Measurements from ENCODE around the gene CCIN.

Gene CCIN

DNA sequence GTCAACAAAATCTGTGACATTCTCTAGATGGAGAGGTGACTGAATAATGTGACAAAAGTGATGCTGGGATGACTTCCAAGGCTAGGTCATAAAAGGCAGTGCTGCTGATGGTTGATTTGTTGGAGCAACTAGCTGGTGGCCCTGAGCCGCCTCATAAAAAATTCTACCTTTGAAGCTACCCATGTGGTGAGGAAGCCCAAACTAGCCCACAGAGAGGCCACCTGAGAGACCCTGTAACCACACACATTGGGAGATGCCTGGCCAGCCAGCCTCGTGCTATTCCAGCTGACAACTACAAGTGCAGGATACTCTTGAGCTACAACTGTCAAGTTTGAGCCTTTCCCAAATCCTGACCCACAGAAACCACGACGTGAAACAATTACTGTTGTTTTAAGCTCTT lies 44.2 kb downstream of the CCIN start:
- in situ Hi-C loops (cut with HindIII; ENCODE audit: low pct_unique_long_range_greater_than_20kb, low sequenced_read_pairs), result no loop called here
- no peak for DNase-seq (ENCODE audit: low read depth in 1 of 2, low spot score in 1 of 2)
- TF ChIP-seq JUND (IDR thresholded peaks at IDR 0.05; ENCODE audit: low read depth), result no peak

GRCh38 chr9:36213989-36214388 lies 44.8 kb downstream of the CCIN start:
- DNase-seq (ENCODE audit: low read depth in 1 of 2, low spot score in 1 of 2), result no peak
- no peak for TF ChIP-seq JUND (IDR thresholded peaks at IDR 0.05; ENCODE audit: low read depth)
- in situ Hi-C loops (cut with HindIII; ENCODE audit: low pct_unique_long_range_greater_than_20kb, low sequenced_read_pairs), result no loop called here

GRCh38 chr9:36214571-36214970 lies 45.4 kb downstream of the CCIN start:
- in situ Hi-C loops (cut with HindIII; ENCODE audit: low pct_unique_long_range_greater_than_20kb, low sequenced_read_pairs), result no loop called here
- DNase-seq (ENCODE audit: low read depth in 1 of 2, low spot score in 1 of 2), result no peak
- TF ChIP-seq JUND (IDR thresholded peaks at IDR 0.05; ENCODE audit: low read depth), result no peak

- no peak for TF ChIP-seq JUND (IDR thresholded peaks at IDR 0.05; ENCODE audit: low read depth)
- in situ Hi-C loops (cut with HindIII; ENCODE audit: low pct_unique_long_range_greater_than_20kb, low sequenced_read_pairs), result no loop called here
- no peak for DNase-seq (ENCODE audit: low read depth in 1 of 2, low spot score in 1 of 2)
Observed at GRCh38 chr9:36217256-36217968, 48.2 kb downstream of the CCIN start.

GRCh38 chr9:36218011-36218410 lies 48.8 kb downstream of the CCIN start:
- DNase-seq (ENCODE audit: low read depth in 1 of 2, low spot score in 1 of 2), result no peak
- TF ChIP-seq JUND (IDR thresholded peaks at IDR 0.05; ENCODE audit: low read depth), result no peak
- in situ Hi-C loops (cut with HindIII; ENCODE audit: low pct_unique_long_range_greater_than_20kb, low sequenced_read_pairs), result no loop called here

GRCh38 chr9:36218411-36218901 lies 49.3 kb downstream of the CCIN start:
- in situ Hi-C loops (cut with HindIII; ENCODE audit: low pct_unique_long_range_greater_than_20kb, low sequenced_read_pairs), result no loop called here
- no peak for TF ChIP-seq JUND (IDR thresholded peaks at IDR 0.05; ENCODE audit: low read depth)
- DNase-seq (ENCODE audit: low read depth in 1 of 2, low spot score in 1 of 2), result no peak

All from T47D (cell line).